ENCODE measurements around the gene KLRK1.
"Not testable (repeated sequence)": the region's sequence is repeated elsewhere in the genome, so short reads cannot be mapped to it uniquely, and the experiment has no call there.

The KLRK1 gene

DNA sequence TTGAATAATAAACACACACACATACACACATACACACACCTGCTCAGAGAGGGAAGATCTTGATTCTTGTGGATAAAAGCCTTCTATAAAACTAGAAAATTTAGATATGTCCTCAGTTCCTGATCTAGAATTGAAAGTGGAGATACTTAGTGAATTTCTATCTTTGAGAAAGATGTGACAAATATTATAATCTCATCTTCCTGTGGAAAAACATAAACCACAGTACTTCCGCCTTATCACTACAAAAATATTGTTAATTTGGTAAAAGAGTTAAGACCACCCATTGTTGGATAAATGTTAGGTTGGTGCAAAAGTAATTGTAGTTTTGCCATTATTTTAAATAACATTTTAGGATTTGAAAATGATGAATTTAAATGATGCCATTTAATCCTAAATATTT, at the start of gene KLRK1:
Gene KLRK1 (minus strand): TSS at position 138 of the 400 bp plus-strand sequence. CDS start 1,231 bp downstream, outside the sequence.
- DNase-seq, result no peak

DNA sequence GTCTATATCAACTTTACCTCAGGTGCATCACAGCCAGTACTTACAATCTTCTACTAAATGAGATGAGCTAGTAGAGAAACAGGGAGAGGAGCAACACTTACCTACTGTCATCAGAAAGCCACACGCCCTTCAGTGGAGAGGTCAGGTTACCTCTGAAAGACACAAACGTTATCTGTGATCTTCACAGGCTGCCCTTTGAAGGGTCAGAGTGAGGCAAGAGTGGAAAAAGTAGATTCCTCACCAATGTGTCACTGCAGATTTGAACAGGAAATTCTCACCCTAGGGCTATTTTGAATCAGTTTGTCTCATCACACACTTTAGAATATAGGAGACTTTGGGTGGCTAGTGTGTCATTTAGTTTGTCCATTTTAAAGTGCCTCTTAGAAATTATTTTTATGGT, 47.8 kb upstream of the KLRK1 start:
- DNase-seq, result not testable (repeated sequence)

DNA sequence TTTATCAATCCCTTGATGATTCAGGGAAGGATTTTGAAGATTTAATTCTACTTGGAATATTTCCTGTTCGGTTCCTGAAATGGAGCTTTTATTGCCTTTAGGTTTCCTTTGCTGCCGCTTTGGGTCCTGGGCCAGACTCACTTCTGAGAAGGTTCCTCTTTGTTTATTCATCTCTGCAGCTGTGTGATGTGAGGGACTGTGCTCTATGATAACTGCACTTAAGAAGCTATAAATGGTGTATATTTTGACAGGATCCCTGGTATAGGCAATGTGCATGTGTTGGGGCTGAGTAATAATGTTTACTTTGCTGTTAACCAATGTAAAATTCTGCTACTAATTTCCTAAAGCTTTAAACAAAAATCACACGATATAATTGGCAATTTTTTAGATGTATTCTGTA, 46.0 kb upstream of the KLRK1 start, which contains the start of gene KLRC2:
Gene KLRC2 (minus strand): TSS at position 195 of the 400 bp plus-strand sequence. CDS start 24 bp downstream, at position 171.
- not testable (repeated sequence) for DNase-seq

DNA sequence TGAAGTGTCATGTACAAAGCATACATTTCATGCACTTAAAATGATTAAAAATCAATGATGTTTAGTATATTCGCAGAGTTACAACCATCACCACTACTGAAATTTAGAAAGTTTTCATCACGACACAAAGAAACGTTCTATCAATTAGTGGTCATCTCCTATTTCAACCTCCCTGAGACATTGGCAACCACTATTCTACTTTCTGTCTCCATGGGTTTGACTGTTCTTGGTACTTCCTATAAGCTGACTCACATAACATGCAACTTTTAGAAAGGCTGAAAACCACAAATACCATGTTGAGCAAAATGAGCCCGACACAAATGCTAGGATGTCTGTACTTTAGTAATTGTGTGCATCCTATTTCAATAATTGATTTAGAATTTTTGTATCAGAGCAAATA, 40.8 kb upstream of the KLRK1 start:
- DNase-seq, result not testable (repeated sequence)

DNA sequence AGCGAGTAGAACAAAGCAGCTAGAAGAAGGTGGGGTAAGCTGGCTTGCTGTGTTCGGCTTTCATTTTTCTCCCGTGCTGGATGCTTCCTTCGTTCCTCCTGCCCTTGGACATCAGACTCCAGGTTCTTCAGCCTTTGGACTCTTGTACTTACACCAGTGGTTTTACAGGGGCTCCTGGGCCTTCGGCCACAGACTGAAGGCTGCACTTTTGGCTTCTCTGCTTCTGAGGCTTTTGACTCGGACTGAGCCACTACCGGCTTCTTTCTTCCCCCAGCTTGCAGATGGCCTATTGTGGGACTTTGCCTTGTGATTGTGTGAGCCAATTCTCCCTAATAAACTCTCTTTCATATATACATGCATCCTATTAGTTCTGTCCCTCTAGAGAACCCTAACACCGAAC, 36.1 kb upstream of the KLRK1 start:
- not testable (repeated sequence) for DNase-seq

DNA sequence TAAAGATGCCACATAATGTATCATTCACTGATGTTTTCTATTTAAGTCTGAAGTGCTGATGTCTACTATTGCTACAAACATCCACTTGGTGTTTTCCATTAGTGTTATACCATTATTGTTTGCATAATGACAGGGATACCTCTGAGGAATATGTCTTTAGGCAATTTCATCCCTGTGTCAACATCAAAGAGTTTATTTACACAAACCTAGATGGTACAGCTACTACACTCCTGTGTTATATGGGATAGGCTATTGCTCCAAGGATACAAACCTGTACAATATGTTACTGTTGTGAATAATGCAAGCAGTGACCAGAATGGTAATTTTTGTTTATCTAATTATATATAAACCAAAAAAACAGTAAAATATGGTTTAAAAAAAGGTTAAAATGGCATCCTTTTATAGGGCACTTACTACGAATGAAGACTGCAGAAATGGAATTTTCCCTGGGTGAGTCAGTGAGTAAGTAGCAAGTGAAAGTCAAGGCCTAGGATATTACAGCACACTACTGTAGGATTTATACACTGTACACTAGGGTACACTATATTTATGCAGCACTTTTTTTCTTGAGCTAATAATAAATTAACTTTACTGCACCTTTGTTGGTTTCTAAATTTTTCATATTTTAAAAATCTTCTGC, 34.5 kb upstream of the KLRK1 start:
- DNase-seq, result not testable (repeated sequence)

DNA sequence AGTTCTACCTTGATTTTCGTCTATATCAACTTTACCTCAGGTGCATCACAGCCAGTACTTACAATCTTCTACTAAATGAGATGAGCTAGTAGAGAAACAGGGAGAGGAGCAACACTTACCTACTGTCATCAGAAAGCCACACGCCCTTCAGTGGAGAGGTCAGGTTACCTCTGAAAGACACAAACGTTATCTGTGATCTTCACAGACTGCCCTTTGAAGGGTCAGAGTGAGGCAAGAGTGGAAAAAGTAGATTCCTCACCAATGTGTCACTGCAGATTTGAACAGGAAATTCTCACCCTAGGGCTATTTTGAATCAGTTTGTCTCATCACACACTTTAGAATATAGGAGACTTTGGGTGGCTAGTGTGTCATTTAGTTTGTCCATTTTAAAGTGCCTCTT, 32.3 kb upstream of the KLRK1 start:
- not testable (repeated sequence) for DNase-seq

DNA sequence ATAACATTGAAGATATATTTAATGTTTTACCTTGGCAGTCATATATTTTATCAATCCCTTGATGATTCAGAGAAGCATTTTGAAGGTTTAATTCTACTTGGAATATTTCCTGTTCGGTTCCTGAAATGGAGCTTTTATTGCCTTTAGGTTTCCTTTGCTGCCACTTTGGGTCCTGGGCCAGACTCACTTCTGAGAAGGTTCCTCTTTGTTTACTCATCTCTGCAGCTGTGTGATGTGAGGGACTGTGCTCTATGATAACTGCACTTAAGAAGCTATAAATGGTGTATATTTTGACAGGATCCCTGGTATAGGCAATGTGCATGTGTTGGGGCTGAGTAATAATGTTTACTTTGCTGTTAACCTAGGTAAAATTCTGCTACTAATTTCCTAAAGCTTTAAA, 30.5 kb upstream of the KLRK1 start, which contains the start of gene KLRC3:
Gene KLRC3 (minus strand): TSS at position 262 of the 400 bp plus-strand sequence. CDS start 45 bp downstream, at position 217.
- DNase-seq, result not testable (repeated sequence)

DNA sequence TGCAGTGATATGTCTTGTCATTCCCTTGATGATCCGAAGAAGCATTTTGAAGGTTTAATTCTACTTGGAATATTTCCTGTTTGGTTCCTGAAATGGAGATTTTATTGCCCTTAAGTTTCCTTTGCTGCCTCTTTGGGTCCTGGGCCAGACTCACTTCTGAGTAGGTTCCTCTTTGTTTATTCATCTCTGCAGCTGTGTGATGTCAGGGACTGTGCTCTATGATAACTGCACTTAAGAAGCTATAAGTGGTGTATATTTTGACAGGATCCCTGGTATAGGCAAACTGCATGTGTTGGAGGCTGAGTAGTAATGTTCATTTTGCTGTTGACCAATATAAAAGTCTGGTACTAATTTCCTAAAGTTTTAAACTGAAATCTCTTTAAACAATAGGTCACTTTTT, 19.6 kb upstream of the KLRK1 start, which contains the start of gene KLRC4:
Gene KLRC4 (minus strand): TSS at position 366 of the 400 bp plus-strand sequence. CDS start 182 bp downstream, at position 184.
- no peak for DNase-seq

DNA sequence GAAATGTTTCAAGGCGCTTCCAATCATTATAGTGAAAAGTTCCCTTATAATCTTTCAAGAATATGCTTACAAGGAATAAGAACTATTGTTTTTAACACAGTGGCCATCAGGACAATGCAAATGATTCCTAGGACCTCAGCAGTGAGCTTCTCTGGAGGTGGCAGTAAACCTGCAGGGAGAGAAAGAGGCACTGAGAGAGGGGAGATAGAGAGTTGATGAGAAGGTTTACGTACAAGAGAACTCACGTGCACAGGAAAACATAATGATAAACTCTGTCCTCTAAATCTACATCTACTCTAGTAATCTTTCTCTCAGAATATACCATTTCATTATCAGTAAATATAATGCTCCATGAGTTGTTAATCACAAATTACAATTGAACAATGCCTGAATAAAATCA, 19.0 kb upstream of the KLRK1 start:
- DNase-seq, result no peak

DNA sequence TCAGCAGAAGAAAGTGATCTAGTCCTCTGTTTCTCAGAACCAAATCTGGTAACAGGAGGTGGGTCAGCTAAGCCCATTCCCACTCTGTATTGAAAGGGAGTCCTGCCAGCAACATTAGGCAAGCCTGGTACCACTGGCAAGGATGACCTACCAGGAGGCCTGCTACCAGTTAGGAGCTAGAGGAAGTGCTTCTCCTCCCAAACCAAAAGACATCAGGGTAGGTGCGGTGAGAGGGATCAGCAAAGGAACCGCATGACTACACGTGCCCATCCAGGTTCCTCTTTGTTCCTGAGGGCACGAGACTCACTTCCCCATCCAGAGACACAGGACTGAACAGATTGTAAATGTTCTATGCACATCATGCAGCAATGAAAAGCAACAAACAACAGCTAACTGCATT, 16.9 kb upstream of the KLRK1 start:
- no peak for DNase-seq

DNA sequence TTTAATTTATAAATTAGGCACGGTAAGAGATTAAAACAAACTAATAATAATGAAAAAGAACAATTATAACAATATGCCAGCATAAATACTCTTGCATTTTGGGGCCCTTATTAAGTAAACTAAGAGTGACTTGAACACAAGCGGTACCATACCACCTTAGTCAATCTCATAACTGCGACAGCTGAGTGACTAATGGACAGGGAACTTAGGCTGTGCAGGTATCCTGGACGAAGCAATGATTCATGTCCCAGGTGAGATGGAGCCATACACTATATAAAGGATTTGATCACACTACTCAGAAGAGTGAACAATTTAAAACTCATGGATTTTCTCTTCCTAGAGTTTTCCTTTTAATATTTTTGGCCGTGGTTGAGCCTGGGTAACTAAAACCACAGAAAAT, 15.5 kb upstream of the KLRK1 start:
- no peak for DNase-seq

DNA sequence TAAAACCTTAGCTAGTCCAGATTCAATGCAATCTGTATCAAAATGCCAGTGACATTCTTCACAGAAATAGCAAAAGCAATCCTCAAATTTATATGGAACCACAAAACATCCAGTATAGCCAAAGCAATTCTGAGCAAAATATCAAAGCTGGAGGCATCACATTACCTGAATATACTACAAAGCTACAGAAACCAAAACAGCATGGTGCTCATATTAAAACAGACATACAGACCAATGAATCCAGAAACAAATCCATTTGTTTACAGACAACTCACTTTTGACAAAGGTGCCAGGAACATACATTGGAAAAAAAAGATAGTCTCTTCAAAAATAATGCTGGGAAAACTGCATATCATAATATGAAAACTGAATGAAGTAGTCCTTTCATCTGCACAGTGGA, 15.0 kb upstream of the KLRK1 start:
- no peak for DNase-seq

DNA sequence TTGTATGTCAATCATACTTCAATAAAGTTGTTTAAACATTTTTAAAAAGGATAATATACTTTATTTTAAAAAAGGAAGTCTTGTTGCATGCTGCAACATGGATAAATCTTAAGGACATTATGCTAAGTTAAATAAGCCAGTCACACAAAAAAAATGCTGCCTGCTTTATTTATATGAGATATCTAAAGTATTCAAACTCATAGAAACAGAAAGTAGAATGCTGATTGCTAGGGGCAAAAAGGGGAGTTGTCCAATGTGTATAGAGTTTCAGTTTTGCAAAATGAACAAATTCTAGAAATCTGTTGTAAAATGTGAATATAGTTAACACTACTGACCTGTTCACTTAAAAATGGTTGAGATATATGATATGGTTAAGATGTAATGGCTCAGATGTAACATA, 11.0 kb upstream of the KLRK1 start:
- DNase-seq, result no peak

DNA sequence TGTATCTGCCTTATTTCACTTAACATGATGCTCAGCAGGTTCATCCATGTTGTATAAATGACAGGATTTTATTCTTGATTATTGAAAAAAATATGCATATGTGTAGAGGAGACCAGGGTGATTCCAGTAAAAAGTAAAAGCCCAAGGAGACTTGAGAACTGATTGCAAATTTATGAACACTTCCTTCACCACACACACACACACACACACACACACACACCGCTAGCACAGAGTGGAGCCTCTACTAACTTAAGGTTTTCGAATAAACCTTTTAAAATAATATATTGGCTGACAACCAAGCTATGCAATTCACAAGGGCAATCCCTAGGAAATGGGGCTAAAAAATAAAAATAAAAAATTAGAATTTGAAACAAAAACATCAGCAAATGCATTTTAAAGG, 8.3 kb upstream of the KLRK1 start:
- no peak for DNase-seq

DNA sequence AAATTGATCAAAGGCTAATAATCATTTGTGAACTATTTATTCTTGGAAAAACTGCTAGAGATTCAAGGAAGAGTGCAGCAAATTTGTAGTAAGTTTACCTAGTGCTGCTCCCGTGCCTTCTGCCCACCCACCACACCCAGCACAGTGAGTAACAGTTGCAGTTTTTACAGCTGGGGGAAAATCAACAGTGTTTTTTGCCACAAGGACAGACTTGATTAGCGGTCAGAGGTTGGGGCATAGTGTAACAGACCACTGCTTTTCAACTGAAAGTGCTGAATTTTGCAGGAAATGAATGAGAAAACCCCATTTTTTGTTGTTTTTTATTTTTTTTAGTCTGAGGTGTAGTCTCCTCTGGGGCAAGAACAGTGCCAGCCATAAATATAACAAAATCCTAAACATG, 7.5 kb upstream of the KLRK1 start:
- no peak for DNase-seq

DNA sequence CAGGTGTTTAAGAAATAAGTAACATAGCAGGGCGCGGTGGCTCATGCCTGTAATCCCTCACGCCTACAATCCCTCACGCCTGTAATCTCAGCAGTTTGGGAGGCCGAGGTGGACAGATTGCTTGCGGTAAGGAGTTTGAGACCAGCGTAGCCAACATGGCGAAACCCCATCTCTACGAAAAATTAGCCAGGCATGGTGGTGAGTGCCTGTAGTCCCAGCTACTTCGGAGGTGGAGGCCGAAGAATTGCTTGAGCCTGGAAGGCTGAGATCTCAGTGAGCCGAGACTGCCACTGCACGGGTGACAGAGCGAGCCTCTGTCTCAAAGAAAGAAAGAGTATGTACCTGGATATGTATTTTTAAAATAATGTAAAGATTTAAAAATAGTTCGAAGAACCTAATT, 6.3 kb upstream of the KLRK1 start:
- not testable (repeated sequence) for DNase-seq

DNA sequence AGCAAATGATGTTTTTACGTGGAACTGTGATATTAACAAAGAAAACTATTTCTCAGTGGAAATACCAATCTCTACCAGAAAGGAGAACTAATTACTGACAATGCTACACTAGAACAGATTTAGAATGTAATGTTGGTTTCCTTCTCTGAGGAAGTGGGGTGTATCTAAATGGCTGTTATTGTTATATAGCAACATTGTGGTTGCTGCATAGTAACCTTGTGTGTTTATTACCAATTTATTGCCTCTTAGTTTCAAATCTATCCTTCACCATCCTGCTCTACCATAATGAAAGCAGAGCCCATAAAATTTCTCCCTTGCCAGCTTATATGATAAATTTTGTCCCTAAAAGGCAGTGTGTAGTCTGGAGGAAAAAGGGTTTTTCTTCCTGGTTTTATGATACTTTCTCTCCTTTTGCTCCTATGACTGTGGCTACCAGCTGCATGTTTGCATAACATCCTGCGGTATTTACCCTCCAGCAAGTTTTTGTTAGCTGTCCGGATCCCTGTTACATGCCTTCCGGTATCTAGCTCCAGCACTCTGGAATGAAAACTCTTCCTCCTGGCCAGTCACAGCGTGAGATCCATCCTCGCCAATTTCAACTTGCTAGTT, 5.7 kb upstream of the KLRK1 start:
- DNase-seq, result peak; percentile 46

DNA sequence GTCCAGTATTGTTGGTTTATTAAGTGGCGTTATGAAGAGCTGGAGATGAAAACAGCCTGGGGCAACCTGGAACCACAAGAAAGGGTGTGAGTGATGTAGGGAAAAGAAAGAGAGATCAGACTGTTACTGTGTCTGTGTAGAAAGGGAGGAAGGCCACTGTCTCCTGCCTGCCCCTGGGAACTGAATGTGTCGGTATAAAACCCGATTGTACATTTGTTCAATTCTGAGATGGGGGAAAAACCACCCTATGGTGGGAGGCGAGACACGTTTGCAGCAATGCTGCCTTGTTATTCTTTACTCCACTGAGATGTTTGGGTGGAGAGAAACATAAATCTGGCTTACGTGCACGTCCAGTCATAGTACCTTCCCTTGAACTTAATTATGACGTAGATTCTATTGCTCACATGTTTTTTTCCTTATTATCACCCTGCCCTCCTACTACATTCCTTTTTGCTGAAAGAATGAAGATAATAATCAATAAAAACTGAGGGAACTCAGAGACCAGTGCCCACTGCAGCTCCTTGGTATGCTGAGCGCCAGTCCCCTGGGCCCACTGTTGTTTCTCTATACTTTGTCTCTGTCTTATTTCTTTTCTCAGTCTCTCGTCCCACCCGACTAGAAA, 4.8 kb upstream of the KLRK1 start:
- DNase-seq, result not testable (repeated sequence)

DNA sequence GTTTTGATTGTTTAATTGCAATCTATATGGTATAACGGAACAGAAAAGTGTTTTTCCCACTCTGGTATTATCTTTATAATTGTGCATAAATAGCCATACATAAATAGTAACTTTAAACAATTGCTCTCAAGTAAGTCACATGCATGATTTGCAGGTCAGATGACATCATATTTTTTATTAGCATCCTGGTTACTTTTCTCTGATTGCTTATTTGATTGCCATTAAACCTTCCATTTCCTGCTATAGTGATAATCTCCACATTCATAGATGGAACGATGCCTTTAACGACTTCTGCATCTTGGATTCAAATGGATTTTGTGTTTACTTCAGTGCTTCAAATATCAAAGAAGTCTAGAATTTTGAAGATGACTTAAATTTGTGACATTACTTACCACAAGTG, 3.5 kb upstream of the KLRK1 start:
- no peak for DNase-seq

DNA sequence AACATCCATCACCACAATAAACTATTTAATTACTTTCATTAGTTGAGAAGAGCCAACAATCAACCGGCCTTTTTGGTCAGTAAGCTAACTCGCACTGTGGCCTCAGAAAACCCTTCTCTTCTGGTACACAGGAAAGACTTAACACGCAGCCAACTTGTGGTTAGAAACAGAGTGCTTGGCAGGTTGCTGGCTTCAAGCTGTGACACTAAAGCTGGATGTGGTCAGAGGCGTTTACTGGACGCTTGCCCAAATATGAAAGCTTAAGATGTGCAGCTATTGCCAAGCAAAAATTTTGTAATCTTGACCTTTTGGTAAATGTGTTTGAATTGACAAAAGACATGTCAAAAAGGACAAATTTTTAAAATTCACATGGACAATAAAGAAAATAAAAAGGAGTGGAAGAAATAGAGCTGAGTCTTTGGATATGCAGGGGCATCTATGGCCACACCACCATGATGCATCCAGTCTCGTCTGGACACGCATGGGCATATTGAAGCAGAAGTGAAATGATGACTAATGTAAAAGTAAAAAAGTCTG, 2.6 kb upstream of the KLRK1 start:
- peak; percentile 55 for DNase-seq

DNA sequence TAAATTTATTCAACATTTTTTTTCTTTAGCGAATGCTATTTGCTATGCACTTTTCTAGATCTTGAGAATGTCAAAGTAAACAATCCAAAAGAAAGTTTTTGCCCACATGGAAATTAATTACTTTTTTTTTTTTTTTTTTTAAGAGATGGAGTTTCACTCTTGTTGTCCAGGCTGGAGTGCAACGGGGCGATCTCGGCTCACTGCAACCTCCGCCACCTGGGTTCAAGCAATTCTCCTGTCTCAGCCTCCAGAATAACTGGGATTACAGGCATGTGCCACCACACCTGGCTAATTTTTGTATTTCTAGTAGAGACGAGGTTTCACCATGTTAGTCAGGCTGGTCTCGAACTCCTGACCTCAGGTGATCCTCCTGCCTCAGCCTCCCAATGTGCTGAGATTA, 1.1 kb upstream of the KLRK1 start:
- not testable (repeated sequence) for DNase-seq

DNA sequence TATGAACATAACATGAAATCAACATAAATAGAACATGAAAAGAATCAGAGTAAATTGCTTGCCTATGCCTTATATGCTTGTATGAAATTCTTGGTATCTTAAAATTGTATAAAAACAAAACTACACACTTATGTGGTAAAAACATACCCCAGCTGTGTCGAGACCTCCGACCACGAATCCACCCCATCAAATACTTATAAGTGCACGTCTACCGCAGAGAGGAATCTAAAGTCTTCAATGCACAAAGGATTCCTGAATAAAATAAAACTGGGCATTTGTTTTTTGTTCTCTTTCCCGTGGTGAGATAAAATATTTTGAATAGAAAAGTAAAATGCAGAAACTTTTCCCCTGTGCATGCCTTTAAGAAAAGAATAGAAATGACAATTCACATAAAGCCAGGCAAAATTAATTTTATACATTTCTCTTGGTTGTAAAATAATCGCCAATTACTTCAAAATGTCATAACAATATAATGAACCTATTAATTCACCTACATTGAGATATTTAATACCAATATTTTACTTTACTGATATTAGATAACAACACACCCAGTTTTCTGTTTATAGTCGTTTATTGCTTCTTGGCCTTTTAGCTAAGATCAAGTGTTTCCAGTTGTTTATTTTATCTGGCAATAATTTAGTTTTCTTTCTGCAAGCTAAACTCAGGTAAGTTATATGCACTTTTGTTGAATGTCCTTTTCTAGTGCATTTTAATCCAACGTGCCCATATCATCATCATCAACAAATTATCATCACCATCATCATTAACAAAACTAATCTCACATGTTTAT, 1.0 kb downstream of the KLRK1 start:
- no peak for DNase-seq

Data from NCI-H2081 treated with DMSO at 0.1 percent for 48 hours (cell line).